Mucosa of stomach (tissue), 1 donor: ENCODE measurements around the gene RASAL2.

Source experiments
- H3K27me3 ChIP-seq: one replicate; pipeline ENCODE4 v1.7.0; 2013; ENCODE audit warnings: mild to moderate bottlenecking, low read length; ENCODE audit not compliant: control insufficient read depth, insufficient read depth
- H3K36me3 ChIP-seq: one replicate; pipeline ENCODE4 v1.7.0; 2013; ENCODE audit warnings: low read length; ENCODE audit not compliant: control insufficient read depth, insufficient read depth
- H3K4me1 ChIP-seq: one replicate; pipeline ENCODE4 v1.7.0; 2013; ENCODE audit warnings: mild to moderate bottlenecking, low read length; ENCODE audit not compliant: control insufficient read depth, insufficient read depth
- H3K4me3 ChIP-seq: one replicate; pipeline ENCODE4 v1.7.0; 2013; ENCODE audit warnings: low read length
- H3K9ac ChIP-seq: one replicate; pipeline ENCODE4 v1.7.0; 2013; ENCODE audit warnings: mild to moderate bottlenecking, low read length, moderate library complexity
- H3K9me3 ChIP-seq: one replicate; pipeline ENCODE4 v1.7.0; 2013; ENCODE audit warnings: mild to moderate bottlenecking, low read length, moderate library complexity; ENCODE audit not compliant: control insufficient read depth
- donor health status: Pancreatic carcinoma.

The RASAL2 gene

DNA sequence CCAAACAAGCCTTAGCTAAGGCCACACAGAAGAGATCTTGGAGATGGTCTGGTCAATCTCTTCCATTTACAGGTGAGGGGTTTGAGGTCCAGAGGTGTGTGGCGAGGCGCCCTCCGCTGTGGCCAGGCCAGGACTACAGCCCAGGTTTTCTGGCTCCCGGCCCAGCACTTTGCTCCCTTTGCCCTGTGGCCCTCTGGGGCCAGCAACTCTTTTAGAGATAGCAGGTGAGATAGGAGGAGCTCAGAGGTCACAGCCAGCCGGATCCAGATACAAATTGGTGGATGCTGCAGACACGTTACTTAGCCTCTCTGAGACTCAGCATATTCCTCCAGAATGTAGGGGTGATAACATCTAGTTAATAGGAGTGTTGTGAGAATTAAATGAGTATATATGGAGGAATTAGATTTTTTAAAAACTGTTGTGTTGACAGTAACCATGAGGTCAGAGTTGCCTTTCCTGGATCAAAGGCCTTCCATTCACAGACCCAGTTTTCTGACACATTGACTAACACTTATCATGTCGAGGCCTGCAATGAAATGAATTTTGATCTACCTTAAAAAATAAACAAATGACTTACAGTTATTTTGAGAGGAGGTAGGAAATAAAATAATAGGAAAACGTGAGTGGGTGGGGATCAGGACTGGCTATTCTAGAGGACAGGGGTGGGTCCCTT is 435.6 kb downstream of the RASAL2 start:
- Histone ChIP-seq H3K4me3 (no peak overlapping the region), H3K9ac (no peak overlapping the region), H3K4me1 (peaks cover 26% of the 10 kb centered on the region), H3K9me3 (no peaks in the 10 kb centered on the region), H3K27me3 (no peaks in the 10 kb centered on the region), H3K36me3 (no peaks in the 10 kb centered on the region)

DNA sequence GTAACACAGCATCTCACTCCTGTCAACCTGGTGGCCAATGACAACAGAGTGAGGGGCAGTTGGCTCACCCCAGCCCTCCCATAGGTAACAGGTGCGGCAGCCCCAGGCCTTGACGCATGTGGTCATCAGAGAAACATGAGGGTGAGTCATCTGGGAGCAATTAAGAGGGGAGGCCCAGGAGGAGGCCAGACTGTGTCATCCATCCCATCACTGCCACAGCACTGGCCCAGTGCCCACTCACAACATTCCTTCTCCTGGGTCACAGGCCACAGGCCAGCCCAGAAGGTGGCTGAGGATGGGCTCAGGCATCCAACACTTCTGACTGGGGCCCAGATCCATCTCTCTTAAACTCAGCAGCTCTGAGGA is 436.1 kb downstream of the RASAL2 start:
- Histone ChIP-seq H3K36me3 (no peaks in the 10 kb centered on the region), H3K9me3 (no peaks in the 10 kb centered on the region), H3K9ac (no peak overlapping the region), H3K27me3 (no peaks in the 10 kb centered on the region), H3K4me3 (no peak overlapping the region), H3K4me1 (peaks cover 26% of the 10 kb centered on the region)

DNA sequence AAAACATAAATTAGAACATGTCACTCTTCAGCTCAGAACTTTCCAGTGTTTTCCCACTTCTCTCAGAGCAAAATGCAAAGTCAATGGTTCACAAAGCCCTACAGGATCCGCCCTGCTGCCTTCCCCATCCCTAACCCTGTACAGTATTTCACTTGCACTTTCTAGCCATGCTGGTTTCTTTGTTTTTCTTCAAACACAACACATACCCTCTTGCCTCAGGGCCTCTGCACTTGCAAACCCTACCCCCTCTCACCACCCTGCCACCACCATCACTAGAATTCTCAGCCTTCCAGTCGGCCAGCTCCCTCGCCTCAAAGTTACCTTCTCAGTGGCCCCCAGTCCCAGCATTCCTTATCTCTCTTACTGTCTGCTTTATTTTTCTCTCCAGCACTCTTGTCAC is 436.6 kb downstream of the RASAL2 start:
- Histone ChIP-seq H3K9ac (no peak overlapping the region), H3K4me3 (no peak overlapping the region), H3K9me3 (no peaks in the 10 kb centered on the region), H3K27me3 (no peaks in the 10 kb centered on the region), H3K4me1 (peaks cover 26% of the 10 kb centered on the region), H3K36me3 (no peaks in the 10 kb centered on the region)

DNA sequence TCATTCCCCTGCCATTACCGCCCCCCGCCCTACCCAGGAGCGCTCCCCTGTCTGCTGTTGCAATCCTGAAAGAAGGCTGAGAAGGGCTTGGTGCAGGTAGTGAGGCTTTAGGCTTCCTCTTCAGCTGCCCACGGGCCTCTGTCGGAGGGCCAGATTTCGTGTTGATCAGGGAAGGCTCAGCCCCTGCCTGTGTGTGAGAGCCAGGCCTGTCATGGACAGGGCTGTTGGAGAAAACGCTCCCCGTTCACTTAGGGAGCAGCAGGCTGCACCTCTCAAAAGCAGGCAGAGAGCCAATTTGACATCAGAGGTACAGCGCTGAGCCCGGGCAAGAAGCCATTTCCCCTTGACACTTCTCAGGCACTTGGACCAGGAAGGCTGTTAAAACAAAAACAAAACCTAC is 438.0 kb downstream of the RASAL2 start:
- H3K4me1 ChIP-seq, result peaks cover 35% of the 10 kb centered on the region
- H3K36me3 ChIP-seq, result no peaks in the 10 kb centered on the region
- peak overlapping the region; percentile 42 for H3K9ac ChIP-seq
- H3K27me3 ChIP-seq, result no peaks in the 10 kb centered on the region
- no peak overlapping the region for H3K4me3 ChIP-seq
- H3K9me3 ChIP-seq, result no peaks in the 10 kb centered on the region

- peak overlapping the region; percentile 42 for H3K9ac ChIP-seq
- H3K4me1 ChIP-seq, result peaks cover 40% of the 10 kb centered on the region
- no peak overlapping the region for H3K4me3 ChIP-seq
- no peaks in the 10 kb centered on the region for H3K36me3 ChIP-seq
- H3K27me3 ChIP-seq, result no peaks in the 10 kb centered on the region
- no peaks in the 10 kb centered on the region for H3K9me3 ChIP-seq
Measured at GRCh38 chr1:178532392-178532791, 438.5 kb downstream of the RASAL2 start.

- no peaks in the 10 kb centered on the region for H3K9me3 ChIP-seq
- no peaks in the 10 kb centered on the region for H3K27me3 ChIP-seq
- H3K4me3 ChIP-seq, result no peak overlapping the region
- H3K36me3 ChIP-seq, result no peaks in the 10 kb centered on the region
- H3K9ac ChIP-seq, result no peak overlapping the region
- peaks cover 50% of the 10 kb centered on the region for H3K4me1 ChIP-seq
Measured at GRCh38 chr1:178533121-178533946, 439.4 kb downstream of the RASAL2 start.
